RWPE2 (cell line): ENCODE results near the gene ATXN7L3.

ENCODE experiments used
- ATAC-seq: fragments of 200-7000 bp; cut with Tn5 transposase; 3 replicates; pipeline ENCODE4 v1.9.1; 2021; ENCODE audit warnings: low read depth
- DNase-seq: peaks from one replicate; pipeline ENCODE4 v3.0.0-alpha.2; 2020; ENCODE audit warnings: low spot score
- H3K27ac ChIP-seq: fragments of 450-650 bp; 2 replicates; pipeline ENCODE4 v1.5.1; 2017; ENCODE audit warnings: mild to moderate bottlenecking; ENCODE audit not compliant: poor library complexity, severe bottlenecking
- H3K27me3 ChIP-seq: fragments of 250-450 bp; sonication (Bioruptor Pico); 2 replicates; pipeline ENCODE4 v1.5.1; 2021; ENCODE audit warnings: mild to moderate bottlenecking, moderate library complexity; ENCODE audit not compliant: insufficient read depth, poor library complexity, severe bottlenecking
- H3K36me3 ChIP-seq: fragments of 250-450 bp; sonication (Bioruptor Pico); 2 replicates; pipeline ENCODE4 v1.5.1; 2020; ENCODE audit warnings: low read depth, mild to moderate bottlenecking, moderate library complexity
- H3K4me1 ChIP-seq: fragments of 250-450 bp; sonication (Bioruptor Pico); 2 replicates; pipeline ENCODE4 v1.5.1; 2021; ENCODE audit warnings: mild to moderate bottlenecking, moderate library complexity; ENCODE audit not compliant: insufficient read depth, poor library complexity, severe bottlenecking
- H3K4me3 ChIP-seq: fragments of 250-450 bp; sonication (Bioruptor Pico); 2 replicates; pipeline ENCODE4 v1.5.1; 2021; ENCODE audit warnings: mild to moderate bottlenecking, moderate library complexity; ENCODE audit not compliant: severe bottlenecking
- H3K9me3 ChIP-seq: fragments of 250-450 bp; sonication (Bioruptor Pico); 2 replicates; pipeline ENCODE4 v1.5.1; 2021; ENCODE audit warnings: mild to moderate bottlenecking, moderate library complexity; ENCODE audit not compliant: severe bottlenecking
- CTCF ChIP-seq: fragments of 450-650 bp; IDR thresholded peaks from one replicate; pipeline ENCODE4 v1.5.1; 2017; ENCODE audit warnings: mild to moderate bottlenecking, moderate library complexity; ENCODE audit not compliant: poor library complexity, severe bottlenecking

The ATXN7L3 gene

GRCh38 chr17:44214230-44214494, 14.5 kb upstream of the ATXN7L3 start:
- Histone ChIP-seq H3K36me3 (peaks cover 55% of the 10 kb centered on the region), H3K4me3 (no peak overlapping the region), H3K27ac (no peak overlapping the region)

GRCh38 chr17:44213403-44214229, 13.9 kb upstream of the ATXN7L3 start:
- no peak for ATAC-seq
- Histone ChIP-seq H3K27ac (no peak overlapping the region), H3K4me1 (peaks cover 16% of the 10 kb centered on the region), H3K4me3 (no peak overlapping the region), H3K9me3 (no peaks in the 10 kb centered on the region), H3K36me3 (peaks cover 61% of the 10 kb centered on the region), H3K27me3 (no peaks in the 10 kb centered on the region)
- no peak for TF ChIP-seq CTCF
- DNase-seq: no peak

More at GRCh38 chr17:44214230-44214494, 14.5 kb upstream of the ATXN7L3 start:
- DNase-seq (no peak), ATAC-seq (no peak)
- no peaks in the 10 kb centered on the region for H3K27me3 ChIP-seq
- TF ChIP-seq CTCF: no peak
- peaks cover 11% of the 10 kb centered on the region for H3K4me1 ChIP-seq
- H3K9me3 ChIP-seq: no peaks in the 10 kb centered on the region

- no peak overlapping the region for H3K27ac ChIP-seq
- no peaks in the 10 kb centered on the region for H3K27me3 ChIP-seq
- no peak for DNase-seq
- peaks cover 67% of the 10 kb centered on the region for H3K36me3 ChIP-seq
- H3K9me3 ChIP-seq: no peaks in the 10 kb centered on the region
- TF ChIP-seq CTCF: no peak
- ATAC-seq: no peak
- peaks cover 22% of the 10 kb centered on the region for H3K4me1 ChIP-seq
- no peak overlapping the region for H3K4me3 ChIP-seq
These were observed 13.1 kb upstream of the ATXN7L3 start for GRCh38 chr17:44212507-44213402.

GRCh38 chr17:44211281-44212265, 11.9 kb upstream of the ATXN7L3 start:
- H3K4me1 ChIP-seq: peaks cover 22% of the 10 kb centered on the region
- DNase-seq (no peak), ATAC-seq (no peak)
- no peak for TF ChIP-seq CTCF
- H3K4me3 ChIP-seq: no peak overlapping the region
- H3K27ac ChIP-seq: no peak overlapping the region
- H3K27me3 ChIP-seq: no peaks in the 10 kb centered on the region
- no peaks in the 10 kb centered on the region for H3K9me3 ChIP-seq
- peaks cover 66% of the 10 kb centered on the region for H3K36me3 ChIP-seq
